WERI-Rb-1 (cell line): ENCODE results near the gene SPOCK1.

Source experiments
- DNase-seq: peaks from one replicate; pipeline ENCODE4 v3.0.0-alpha.2; 2020
- H3K27ac ChIP-seq: fragments of 250-450 bp; sonication (Bioruptor Pico); 2 replicates; pipeline ENCODE4 v1.5.1; 2020; ENCODE audit warnings: mild to moderate bottlenecking, moderate library complexity
- H3K27me3 ChIP-seq: fragments of 250-450 bp; sonication (Bioruptor Pico); 2 replicates; pipeline ENCODE4 v1.5.1; 2021; ENCODE audit warnings: mild to moderate bottlenecking, low read depth, moderate library complexity; ENCODE audit not compliant: insufficient read depth, severe bottlenecking
- H3K36me3 ChIP-seq: fragments of 250-450 bp; sonication (Bioruptor Pico); 2 replicates; pipeline ENCODE4 v1.5.1; 2020; ENCODE audit warnings: mild to moderate bottlenecking, moderate library complexity
- H3K4me3 ChIP-seq: 2 replicates; pipeline ENCODE4 v1.5.1; 2011; ENCODE audit warnings: low read depth, mild to moderate bottlenecking, control low read depth, low read length
- H3K9me3 ChIP-seq: fragments of 250-450 bp; sonication (Bioruptor Pico); 2 replicates; pipeline ENCODE4 v1.5.1; 2021; ENCODE audit warnings: mild to moderate bottlenecking, moderate library complexity; ENCODE audit not compliant: severe bottlenecking
- TF ChIP-seq, protein P1 (sequence below): IDR thresholded peaks from 2 replicates; pipeline ENCODE4 v1.5.1; 2011; ENCODE audit warnings: low read depth, mild to moderate bottlenecking, control low read depth, inconsistent platforms, low read length

Gene SPOCK1

DNA sequence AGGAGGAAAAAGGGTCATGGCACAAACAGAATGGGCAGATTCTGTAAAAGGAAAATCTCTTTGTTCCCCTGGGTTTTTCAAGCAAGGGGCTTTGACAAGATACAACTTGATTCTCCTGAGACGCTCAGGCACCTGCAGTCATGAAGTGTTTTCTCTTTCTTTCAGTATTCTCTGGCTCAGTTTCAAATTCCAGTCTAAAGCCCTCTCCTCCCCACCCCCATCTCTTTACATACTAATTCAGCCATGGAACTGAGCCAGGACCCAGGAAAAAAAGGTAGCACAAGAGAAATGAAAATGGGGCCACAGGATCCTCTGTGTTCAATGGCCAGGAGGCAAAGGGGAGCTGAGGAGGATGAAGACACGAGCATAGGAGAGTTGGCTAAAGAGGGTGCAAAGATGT lies 408.4 kb downstream of the SPOCK1 start:
- H3K9me3 ChIP-seq, result no peaks in the 10 kb centered on the region
- H3K27ac ChIP-seq, result no peak overlapping the region
- no peak overlapping the region for H3K4me3 ChIP-seq
- H3K36me3 ChIP-seq, result no peaks in the 10 kb centered on the region
- TF ChIP-seq, protein P1, sequence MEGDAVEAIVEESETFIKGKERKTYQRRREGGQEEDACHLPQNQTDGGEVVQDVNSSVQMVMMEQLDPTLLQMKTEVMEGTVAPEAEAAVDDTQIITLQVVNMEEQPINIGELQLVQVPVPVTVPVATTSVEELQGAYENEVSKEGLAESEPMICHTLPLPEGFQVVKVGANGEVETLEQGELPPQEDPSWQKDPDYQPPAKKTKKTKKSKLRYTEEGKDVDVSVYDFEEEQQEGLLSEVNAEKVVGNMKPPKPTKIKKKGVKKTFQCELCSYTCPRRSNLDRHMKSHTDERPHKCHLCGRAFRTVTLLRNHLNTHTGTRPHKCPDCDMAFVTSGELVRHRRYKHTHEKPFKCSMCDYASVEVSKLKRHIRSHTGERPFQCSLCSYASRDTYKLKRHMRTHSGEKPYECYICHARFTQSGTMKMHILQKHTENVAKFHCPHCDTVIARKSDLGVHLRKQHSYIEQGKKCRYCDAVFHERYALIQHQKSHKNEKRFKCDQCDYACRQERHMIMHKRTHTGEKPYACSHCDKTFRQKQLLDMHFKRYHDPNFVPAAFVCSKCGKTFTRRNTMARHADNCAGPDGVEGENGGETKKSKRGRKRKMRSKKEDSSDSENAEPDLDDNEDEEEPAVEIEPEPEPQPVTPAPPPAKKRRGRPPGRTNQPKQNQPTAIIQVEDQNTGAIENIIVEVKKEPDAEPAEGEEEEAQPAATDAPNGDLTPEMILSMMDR, result no peak
- H3K27me3 ChIP-seq, result no peaks in the 10 kb centered on the region
- DNase-seq, result no peak

DNA sequence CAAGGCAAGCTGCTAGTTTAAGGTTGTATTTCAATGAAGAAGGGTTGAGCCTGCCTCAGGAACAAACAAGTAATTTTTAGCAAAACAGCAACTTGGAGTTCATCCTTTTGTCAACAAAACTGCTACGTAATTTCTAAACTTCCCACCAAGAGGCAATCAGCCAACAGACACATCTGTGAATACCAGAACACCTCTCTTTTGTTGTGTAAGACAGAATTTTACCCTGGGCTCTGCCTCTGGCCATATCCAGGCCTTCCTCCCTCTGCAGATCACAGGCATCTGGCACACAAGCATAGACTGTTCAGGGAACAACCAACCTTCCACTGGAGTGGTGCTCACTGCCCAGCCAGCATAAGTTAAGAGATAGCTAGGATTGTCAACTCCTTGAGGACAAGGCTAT lies 409.0 kb downstream of the SPOCK1 start:
- Histone ChIP-seq H3K9me3 (no peaks in the 10 kb centered on the region), H3K36me3 (no peaks in the 10 kb centered on the region), H3K27ac (no peak overlapping the region), H3K4me3 (no peak overlapping the region), H3K27me3 (no peaks in the 10 kb centered on the region)
- no peak for DNase-seq
- TF ChIP-seq, protein P1, result no peak

DNA sequence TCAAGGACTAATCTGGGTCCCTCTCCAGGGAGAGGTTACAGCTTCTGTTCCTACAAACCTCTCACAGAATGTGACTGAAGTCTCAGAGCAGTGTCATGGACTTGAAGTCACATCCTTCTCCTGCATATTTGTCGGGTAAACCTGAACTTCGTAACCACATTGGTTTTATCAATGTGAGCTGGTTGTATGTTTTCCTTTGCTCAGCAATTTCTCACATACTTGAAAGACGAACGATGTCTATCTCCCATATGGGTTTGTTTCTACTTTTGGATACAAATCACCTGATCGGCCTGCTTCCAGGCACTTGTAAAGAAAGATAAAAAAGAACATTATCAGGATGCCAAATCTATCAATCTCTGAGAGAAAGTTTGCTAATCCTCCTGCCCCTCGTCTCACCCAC lies 411.0 kb downstream of the SPOCK1 start:
- DNase-seq, result no peak
- H3K4me3 ChIP-seq, result no peak overlapping the region
- H3K27me3 ChIP-seq, result no peaks in the 10 kb centered on the region
- no peaks in the 10 kb centered on the region for H3K36me3 ChIP-seq
- no peak overlapping the region for H3K27ac ChIP-seq
- TF ChIP-seq, protein P1, result no peak
- no peaks in the 10 kb centered on the region for H3K9me3 ChIP-seq

DNA sequence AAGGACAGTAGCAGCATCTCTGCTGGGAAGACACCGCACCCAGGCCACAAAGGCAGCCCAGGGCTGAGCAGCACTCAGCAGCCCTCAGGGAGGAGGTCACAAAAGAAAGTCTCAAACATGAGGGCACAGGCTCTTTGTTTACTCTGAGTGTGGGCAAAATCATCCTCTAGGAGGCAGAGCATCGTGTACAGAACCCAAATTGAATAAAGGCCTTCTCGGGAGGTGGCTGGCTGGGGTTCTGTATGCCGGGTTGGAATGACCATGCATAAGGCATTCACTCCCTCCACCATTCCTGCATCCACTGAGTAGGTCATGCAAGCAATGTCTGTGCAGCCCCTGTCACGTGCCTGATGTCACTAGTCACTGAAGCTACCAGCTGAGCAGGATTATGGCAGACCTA lies 412.8 kb downstream of the SPOCK1 start:
- Histone ChIP-seq H3K27me3 (no peaks in the 10 kb centered on the region), H3K27ac (no peak overlapping the region), H3K4me3 (no peak overlapping the region), H3K9me3 (no peaks in the 10 kb centered on the region), H3K36me3 (no peaks in the 10 kb centered on the region)
- TF ChIP-seq, protein P1, result peak; percentile 10; the same call in 1 of the 2 replicates
- peak; percentile 22 for DNase-seq

DNA sequence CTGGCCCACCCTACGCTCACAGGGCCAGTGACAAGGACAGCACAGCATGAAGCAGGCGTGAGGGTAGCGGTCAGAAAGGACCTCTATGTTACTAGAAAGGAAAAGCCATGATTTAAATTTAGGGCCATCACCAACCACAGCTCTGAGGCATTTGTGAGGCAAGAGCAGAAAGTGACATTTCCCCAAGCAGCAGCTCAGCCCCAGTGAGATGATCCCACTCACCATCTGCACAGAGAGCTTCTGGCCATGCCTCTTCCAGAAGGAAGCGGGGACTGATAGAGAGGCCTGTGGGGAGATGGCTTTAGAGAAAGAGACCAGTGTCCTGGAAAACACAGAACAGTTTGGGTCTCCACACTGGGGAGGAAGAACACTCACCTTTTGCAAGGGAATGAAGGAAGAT lies 413.9 kb downstream of the SPOCK1 start:
- H3K4me3 ChIP-seq, result no peak overlapping the region
- H3K36me3 ChIP-seq, result no peaks in the 10 kb centered on the region
- TF ChIP-seq, protein P1, result no peak
- H3K27me3 ChIP-seq, result no peaks in the 10 kb centered on the region
- DNase-seq, result peak; percentile 35
- no peaks in the 10 kb centered on the region for H3K9me3 ChIP-seq
- no peak overlapping the region for H3K27ac ChIP-seq

DNA sequence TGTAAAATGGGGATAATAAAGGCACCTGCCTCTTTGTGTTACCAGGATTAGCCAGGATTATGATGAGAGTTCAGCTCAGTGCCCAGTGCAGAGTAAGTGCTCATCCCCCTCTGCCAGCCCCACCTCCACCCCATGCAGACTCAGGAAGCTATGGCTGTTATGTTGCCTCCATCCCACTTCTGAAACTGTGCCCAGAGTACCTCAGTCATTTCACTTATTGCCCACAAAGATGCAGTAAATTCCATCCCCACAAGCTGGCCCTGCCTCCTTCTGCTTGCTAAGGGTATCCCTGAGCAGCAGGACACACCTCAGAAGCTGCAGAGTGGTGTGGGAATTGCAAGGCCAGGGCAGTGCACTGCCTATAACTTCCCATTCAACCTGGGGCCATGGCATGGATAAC lies 415.1 kb downstream of the SPOCK1 start:
- H3K36me3 ChIP-seq, result no peaks in the 10 kb centered on the region
- no peaks in the 10 kb centered on the region for H3K9me3 ChIP-seq
- H3K27ac ChIP-seq, result no peak overlapping the region
- DNase-seq, result no peak
- TF ChIP-seq, protein P1, result no peak
- H3K27me3 ChIP-seq, result no peaks in the 10 kb centered on the region
- H3K4me3 ChIP-seq, result no peak overlapping the region
